Duodenal mucosa (tissue), 2 donors: ENCODE results near the gene JUND.

Experiments
- H3K27ac ChIP-seq: one replicate; pipeline ENCODE4 v1.7.0; 2013; ENCODE audit warnings: low read depth, low read length
- H3K27me3 ChIP-seq, 2 donors: one replicate each; pipeline ENCODE4 v1.7.0; 2013; ENCODE audit warnings: low read length in 2 of 2, control low read depth in 1 of 2; ENCODE audit not compliant: insufficient read depth in 2 of 2, control insufficient read depth in 1 of 2
- H3K36me3 ChIP-seq, 2 donors: one replicate each; pipeline ENCODE4 v1.7.0; 2013; ENCODE audit warnings: low read length in 2 of 2, control low read depth in 1 of 2; ENCODE audit not compliant: insufficient read depth in 2 of 2, control insufficient read depth in 1 of 2
- H3K4me1 ChIP-seq, 2 donors: one replicate each; pipeline ENCODE4 v1.7.0; 2013; ENCODE audit warnings: low read length in 2 of 2, control low read depth in 1 of 2; ENCODE audit not compliant: insufficient read depth in 2 of 2, control insufficient read depth in 1 of 2
- H3K4me3 ChIP-seq, 2 donors: one replicate each; pipeline ENCODE4 v1.7.0; 2013; ENCODE audit warnings: low read length in 2 of 2, low read depth in 1 of 2
- H3K9ac ChIP-seq, 2 donors: one replicate each; pipeline ENCODE4 v1.7.0; 2013; ENCODE audit warnings: low read length in 2 of 2, low read depth in 1 of 2
- H3K9me3 ChIP-seq, 2 donors: one replicate each; pipeline ENCODE4 v1.7.0; 2013; ENCODE audit warnings: low read length in 2 of 2, control low read depth in 1 of 2; ENCODE audit not compliant: control insufficient read depth in 1 of 2

JUND gene

GRCh38 chr19:18262144-18262543 is 19.3 kb downstream of the JUND start:
- peaks cover 4 to 28% of the 10 kb centered on the region in 2 donors for H3K36me3 ChIP-seq
- H3K27ac ChIP-seq, result no peak overlapping the region
- no peak overlapping the region for H3K4me3 ChIP-seq
- no peaks in the 10 kb centered on the region for H3K9me3 ChIP-seq
- H3K27me3 ChIP-seq, result no peaks in the 10 kb centered on the region
- no peak overlapping the region for H3K9ac ChIP-seq
- no peaks in the 10 kb centered on the region for H3K4me1 ChIP-seq

- H3K27me3 ChIP-seq, result no peaks in the 10 kb centered on the region
- no peaks in the 10 kb centered on the region for H3K9me3 ChIP-seq
- H3K4me3 ChIP-seq, result no peak overlapping the region
- no peak overlapping the region for H3K27ac ChIP-seq
- H3K36me3 ChIP-seq, result peaks cover 0 to 22% of the 10 kb centered on the region in 2 donors
- no peaks in the 10 kb centered on the region for H3K4me1 ChIP-seq
- H3K9ac ChIP-seq, result no peak overlapping the region
These were observed 19.9 kb downstream of the JUND start for GRCh38 chr19:18261474-18261873.

- H3K9me3 ChIP-seq, result no peaks in the 10 kb centered on the region
- H3K36me3 ChIP-seq, result peaks cover 0 to 6% of the 10 kb centered on the region in 2 donors
- peaks cover 0 to 2% of the 10 kb centered on the region in 2 donors for H3K4me1 ChIP-seq
- H3K27ac ChIP-seq, result no peak overlapping the region
- no peak overlapping the region for H3K4me3 ChIP-seq
- H3K27me3 ChIP-seq, result no peaks in the 10 kb centered on the region
- no peak overlapping the region for H3K9ac ChIP-seq
These were observed 21.5 kb downstream of the JUND start for GRCh38 chr19:18259893-18260292.

GRCh38 chr19:18257503-18258470 is 23.6 kb downstream of the JUND start:
- Histone ChIP-seq H3K27ac (no peak overlapping the region), H3K27me3 (no peaks in the 10 kb centered on the region), H3K4me1 (peaks cover 13 to 17% of the 10 kb centered on the region in 2 donors), H3K36me3 (no peaks in the 10 kb centered on the region), H3K9me3 (no peaks in the 10 kb centered on the region), H3K4me3 (no peak overlapping the region), H3K9ac (no peak overlapping the region)

- H3K9me3 ChIP-seq, result no peaks in the 10 kb centered on the region
- H3K36me3 ChIP-seq, result no peaks in the 10 kb centered on the region
- H3K4me3 ChIP-seq, result peak overlapping the region; percentile 57 to 62
- H3K27ac ChIP-seq, result no peak overlapping the region
- H3K27me3 ChIP-seq, result no peaks in the 10 kb centered on the region
- peak overlapping the region; percentile 69 to 76 for H3K9ac ChIP-seq
- H3K4me1 ChIP-seq, result peaks cover 13 to 17% of the 10 kb centered on the region in 2 donors
These were observed 26.6 kb downstream of the JUND start for GRCh38 chr19:18254546-18255503.

GRCh38 chr19:18253716-18254115 is 27.7 kb downstream of the JUND start:
- H3K4me1 ChIP-seq, result peaks cover 13 to 17% of the 10 kb centered on the region in 2 donors
- H3K27ac ChIP-seq, result peak overlapping the region; percentile 24
- H3K36me3 ChIP-seq, result no peaks in the 10 kb centered on the region
- H3K27me3 ChIP-seq, result no peaks in the 10 kb centered on the region
- no peaks in the 10 kb centered on the region for H3K9me3 ChIP-seq
- H3K4me3 ChIP-seq, result peak overlapping the region; percentile 57 to 62
- H3K9ac ChIP-seq, result peak overlapping the region; percentile 69 to 76

GRCh38 chr19:18253130-18253529 is 28.3 kb downstream of the JUND start:
- H3K27ac ChIP-seq, result no peak overlapping the region
- H3K9ac ChIP-seq, result peak overlapping the region in 1 of 2 donors; percentile 7

GRCh38 chr19:18252370-18252717 is 29.1 kb downstream of the JUND start:
- Histone ChIP-seq H3K9ac (no peak overlapping the region), H3K27me3 (no peaks in the 10 kb centered on the region), H3K4me3 (no peak overlapping the region), H3K4me1 (peaks cover 13 to 17% of the 10 kb centered on the region in 2 donors), H3K36me3 (no peaks in the 10 kb centered on the region), H3K9me3 (no peaks in the 10 kb centered on the region), H3K27ac (no peak overlapping the region)

More at GRCh38 chr19:18253130-18253529, 28.3 kb downstream of the JUND start:
- no peaks in the 10 kb centered on the region for H3K36me3 ChIP-seq
- no peaks in the 10 kb centered on the region for H3K27me3 ChIP-seq
- H3K4me3 ChIP-seq, result peak overlapping the region; percentile 6 to 57
- H3K4me1 ChIP-seq, result peaks cover 13 to 17% of the 10 kb centered on the region in 2 donors
- no peaks in the 10 kb centered on the region for H3K9me3 ChIP-seq

- Histone ChIP-seq H3K36me3 (no peaks in the 10 kb centered on the region), H3K9me3 (no peaks in the 10 kb centered on the region), H3K9ac (no peak overlapping the region), H3K27me3 (no peaks in the 10 kb centered on the region), H3K4me1 (peaks cover 13 to 17% of the 10 kb centered on the region in 2 donors), H3K27ac (no peak overlapping the region), H3K4me3 (no peak overlapping the region)
These were observed 29.6 kb downstream of the JUND start for GRCh38 chr19:18251587-18252369.
